Transverse colon (tissue), 4 donors: ENCODE data around the gene CNOT10.

Source experiments
- CTCF ChIP-seq, 5 experiments: fragments of 200-600 bp in 3 of 5; fragments of 450-650 bp in 2 of 5; sonication (generic) in 3 of 5; IDR thresholded peaks; 1 replicate in 2 of 5; 2 replicates in 3 of 5; pipeline ENCODE4 v1.5.1; 2016 to 2017; ENCODE audit warnings: antibody characterized with exemption in 5 of 5, inconsistent platforms in 3 of 5, mild to moderate bottlenecking in 2 of 5, moderate library complexity in 1 of 5
- EP300 ChIP-seq: sonication (generic); formaldehyde crosslinking; IDR thresholded peaks from one replicate; pipeline ENCODE4 v1.6.1; 2017; ENCODE audit warnings: antibody characterized with exemption, low read depth
- POLR2A ChIP-seq: fragments of 450-650 bp; IDR thresholded peaks from one replicate; pipeline ENCODE4 v1.6.1; 2016; ENCODE audit warnings: antibody characterized with exemption, mild to moderate bottlenecking, moderate library complexity
- POLR2AphosphoS5 ChIP-seq, 3 donors: sonication (generic); formaldehyde crosslinking; IDR thresholded peaks; one replicate each; pipeline ENCODE4 v1.6.1; 2016; ENCODE audit warnings: antibody characterized with exemption in 3 of 3

- no peak for TF ChIP-seq POLR2A
- no peak for TF ChIP-seq CTCF (IDR thresholded peaks at IDR 0.05)
- TF ChIP-seq POLR2AphosphoS5 (IDR thresholded peaks at IDR 0.05) = no peak
- TF ChIP-seq EP300 = no peak
Measured at GRCh38 chr3:32818970-32819511, 134.1 kb downstream of the CNOT10 start.
